SK-N-MC (cell line): ENCODE measurements around the gene LILRA5.
"Not testable (repeated sequence)": the region's sequence is repeated elsewhere in the genome, so short reads cannot be mapped to it uniquely, and the experiment has no call there.

Experiments
- DNase-seq: peaks from one replicate; pipeline ENCODE4 v3.0.0-alpha.2; 2011; ENCODE audit warnings: low read depth, low spot score
- H3K27ac ChIP-seq: fragments of 200-600 bp; sonication (generic); 2 replicates; pipeline ENCODE4 v1.5.1; 2016; ENCODE audit warnings: mixed run types
- H3K36me3 ChIP-seq: fragments of 200-600 bp; sonication (generic); 2 replicates; pipeline ENCODE4 v1.6.1; 2017; ENCODE audit warnings: antibody characterized with exemption, low read length, mixed read lengths; ENCODE audit not compliant: insufficient read depth
- H3K4me3 ChIP-seq: fragments of 200-600 bp; sonication (generic); 2 replicates; pipeline ENCODE4 v1.5.1; 2016
- H3K9ac ChIP-seq: fragments of 200-600 bp; sonication (generic); 2 replicates; pipeline ENCODE4 v1.8.0; 2017; ENCODE audit warnings: mixed run types, mixed read lengths; ENCODE audit not compliant: insufficient read length
- H3K9me3 ChIP-seq: fragments of 200-600 bp; sonication (generic); 2 replicates; pipeline ENCODE4 v1.6.1; 2017; ENCODE audit warnings: low read depth, mild to moderate bottlenecking, antibody characterized with exemption, low read length, moderate library complexity, mixed read lengths
- EZH2 ChIP-seq: fragments of 200-600 bp; sonication (generic); IDR thresholded peaks from one replicate; pipeline ENCODE4 v1.6.1; 2017; ENCODE audit warnings: antibody characterized with exemption
- FOXP2 ChIP-seq: optimal IDR thresholded peaks from 2 replicates; pipeline ENCODE3; 2011; ENCODE audit warnings: mild to moderate bottlenecking, moderate library complexity; ENCODE audit not compliant: insufficient read depth; ENCODE audit errors: extremely low read length, control extremely low read depth
- POLR2AphosphoS5 ChIP-seq: IDR thresholded peaks from 2 replicates; pipeline ENCODE4 v1.6.1; 2012; ENCODE audit warnings: mild to moderate bottlenecking, low read depth, low read length, borderline replicate concordance

LILRA5 gene

GRCh38 chr19:54281007-54281728 is 31.8 kb downstream of the LILRA5 start, which contains the start of gene LILRB2:
Gene LILRB2 (minus strand): TSS chr19:54281110. CDS start chr19:54280496, 614 bp downstream.
- Histone ChIP-seq H3K36me3 (no peaks in the 10 kb centered on the region), H3K9me3 (no peaks in the 10 kb centered on the region), H3K4me3 (no peak within 1 kb of the TSS), H3K27ac (no peak within 1 kb of the TSS), H3K9ac (no peak within 1 kb of the TSS)
- TF ChIP-seq FOXP2, result no peak
- no peak for TF ChIP-seq POLR2AphosphoS5
- TF ChIP-seq EZH2, result no peak
- no peak for DNase-seq

- H3K36me3 ChIP-seq, H3K9me3 ChIP-seq, DNase-seq, H3K27ac ChIP-seq, H3K4me3 ChIP-seq, H3K9ac ChIP-seq: not testable (repeated sequence)
Measured at GRCh38 chr19:54280441-54280840, 32.5 kb downstream of the LILRA5 start.

- H3K4me3 ChIP-seq, H3K9ac ChIP-seq, H3K9me3 ChIP-seq, H3K36me3 ChIP-seq, DNase-seq, H3K27ac ChIP-seq: not testable (repeated sequence)
Measured at GRCh38 chr19:54280025-54280424, 32.9 kb downstream of the LILRA5 start.

- TF ChIP-seq POLR2AphosphoS5 (no peak), FOXP2 (no peak), EZH2 (no peak)
- no peaks in the 10 kb centered on the region for H3K9me3 ChIP-seq
- no peak overlapping the region for H3K9ac ChIP-seq
- no peak overlapping the region for H3K27ac ChIP-seq
- DNase-seq, result no peak
- no peak overlapping the region for H3K4me3 ChIP-seq
- H3K36me3 ChIP-seq, result no peaks in the 10 kb centered on the region
Measured at GRCh38 chr19:54279406-54279962, 33.5 kb downstream of the LILRA5 start.

- DNase-seq, H3K27ac ChIP-seq: not testable (repeated sequence)
Measured at GRCh38 chr19:54278571-54279195, 34.3 kb downstream of the LILRA5 start.

GRCh38 chr19:54278056-54278455 is 34.9 kb downstream of the LILRA5 start:
- not testable (repeated sequence) for H3K9ac ChIP-seq, H3K36me3 ChIP-seq, H3K4me3 ChIP-seq, H3K27ac ChIP-seq, DNase-seq, H3K9me3 ChIP-seq

More at GRCh38 chr19:54278571-54279195, 34.3 kb downstream of the LILRA5 start:
- not testable (repeated sequence) for H3K36me3 ChIP-seq, H3K9me3 ChIP-seq, H3K4me3 ChIP-seq, H3K9ac ChIP-seq

GRCh38 chr19:54277111-54277615 is 35.8 kb downstream of the LILRA5 start:
- H3K36me3 ChIP-seq, H3K4me3 ChIP-seq, H3K9ac ChIP-seq, H3K9me3 ChIP-seq, DNase-seq, H3K27ac ChIP-seq: not testable (repeated sequence)

- no peak overlapping the region for H3K9ac ChIP-seq
- no peak overlapping the region for H3K27ac ChIP-seq
- H3K9me3 ChIP-seq, result no peaks in the 10 kb centered on the region
- no peak for DNase-seq
- H3K4me3 ChIP-seq, result no peak overlapping the region
- TF ChIP-seq EZH2 (no peak), FOXP2 (no peak), POLR2AphosphoS5 (no peak)
- H3K36me3 ChIP-seq, result no peaks in the 10 kb centered on the region
Measured at GRCh38 chr19:54275951-54276350, 37.0 kb downstream of the LILRA5 start.

- DNase-seq, H3K4me3 ChIP-seq, H3K27ac ChIP-seq, H3K9ac ChIP-seq, H3K36me3 ChIP-seq, H3K9me3 ChIP-seq: not testable (repeated sequence)
Measured at GRCh38 chr19:54274516-54274915, 38.5 kb downstream of the LILRA5 start.
